HS-27A (cell line): Measurements from ENCODE around the gene F11R.
"Not testable (repeated sequence)": the region's sequence is repeated elsewhere in the genome, so short reads cannot be mapped to it uniquely, and the experiment has no call there.

Experiments used
- DNase-seq: peaks from one replicate; pipeline ENCODE4 v3.0.0-alpha.2; 2012; ENCODE audit warnings: low read depth, missing footprints

F11R gene

DNA sequence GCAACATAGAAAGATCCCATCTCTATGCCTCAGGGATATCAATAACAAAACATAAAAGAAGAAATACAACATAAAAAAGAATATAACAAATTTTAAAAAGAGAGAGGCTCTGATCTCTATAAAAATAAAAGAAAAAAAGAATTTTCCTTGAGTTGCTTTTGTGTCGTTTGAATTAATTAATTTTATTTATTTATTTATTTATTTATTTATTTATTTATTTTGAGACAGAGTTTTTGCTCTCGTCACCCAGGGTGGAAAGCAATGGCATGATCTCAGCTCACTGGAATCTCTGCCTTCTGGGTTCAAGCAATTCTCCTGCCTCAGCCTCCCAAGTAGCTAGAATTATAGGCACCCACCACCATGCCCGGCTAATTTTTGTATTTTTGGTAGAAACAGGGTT, 8.5 kb downstream of the F11R start:
- DNase-seq: no peak

- DNase-seq: no peak
Measured at GRCh38 chr1:161009602-161010211, 11.2 kb downstream of the F11R start.

- DNase-seq: no peak
Measured at GRCh38 chr1:161008869-161009510, 12.0 kb downstream of the F11R start.

DNA sequence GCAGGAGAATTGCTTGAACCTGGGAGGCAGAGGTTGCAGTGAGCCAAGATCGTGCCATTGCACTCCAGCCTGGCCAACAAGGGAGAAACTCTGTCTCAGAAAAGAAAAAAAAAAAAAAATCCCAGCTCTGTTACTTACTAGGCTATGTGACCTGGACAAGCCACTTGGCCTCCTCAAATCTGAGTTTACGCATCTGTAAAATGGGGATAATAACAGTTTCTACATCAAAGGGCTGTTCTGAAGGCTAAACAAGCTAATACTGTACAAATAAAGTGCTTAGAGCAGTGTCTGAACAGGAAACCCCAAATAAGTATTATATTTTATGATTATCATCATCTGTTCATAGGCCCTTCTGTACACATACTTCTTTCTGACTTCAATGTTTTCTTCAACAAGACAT, 13.6 kb downstream of the F11R start:
- DNase-seq: no peak

DNA sequence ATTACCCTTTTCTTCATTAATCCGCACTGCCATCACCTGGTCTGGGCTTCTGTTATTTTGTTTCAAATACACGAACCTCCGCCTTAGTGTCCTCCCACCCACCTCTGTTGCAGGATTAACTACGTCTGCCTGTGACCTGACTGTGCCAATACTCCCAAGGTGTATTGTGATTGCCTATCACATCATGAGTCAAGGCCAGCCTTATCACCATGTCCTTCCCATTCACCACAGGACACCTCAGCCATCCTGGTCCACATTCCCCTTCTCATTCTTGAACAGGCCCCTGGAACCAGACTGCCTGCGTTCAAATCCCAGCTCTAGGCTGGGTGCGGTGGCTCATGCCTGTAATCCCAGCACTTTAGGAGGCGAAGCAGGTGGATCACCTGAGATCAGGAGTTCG, 14.4 kb downstream of the F11R start:
- no peak for DNase-seq

GRCh38 chr1:161001525-161001924, 19.4 kb downstream of the F11R start:
- DNase-seq: no peak

GRCh38 chr1:161000736-161001480, 20.0 kb downstream of the F11R start:
- DNase-seq: no peak

- DNase-seq: no peak
Measured at GRCh38 chr1:160999376-160999775, 21.6 kb downstream of the F11R start.

GRCh38 chr1:160997323-160998038, 23.5 kb downstream of the F11R start:
- DNase-seq: no peak

DNA sequence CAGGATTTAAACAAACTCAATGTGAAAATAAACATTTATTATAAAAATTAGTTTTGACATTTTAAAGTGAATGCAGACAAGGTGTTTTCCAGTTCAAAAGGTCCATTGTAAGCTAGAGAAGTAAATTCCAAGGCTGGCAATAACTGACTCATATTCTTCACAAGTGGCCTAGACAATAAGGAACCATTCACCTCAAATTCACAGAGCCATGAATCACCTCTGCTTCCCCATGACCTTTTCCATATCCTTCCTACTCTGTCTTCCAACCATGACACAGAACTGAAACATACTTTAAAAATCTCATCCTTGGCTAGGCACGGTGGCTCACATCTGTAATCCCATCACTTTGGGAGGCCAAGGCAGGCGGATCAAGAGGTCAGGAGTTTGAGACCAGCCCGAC, 24.8 kb downstream of the F11R start:
- no peak for DNase-seq

- no peak for DNase-seq
Measured at GRCh38 chr1:160993544-160994193, 27.3 kb downstream of the F11R start.

GRCh38 chr1:160992036-160992435, 28.9 kb downstream of the F11R start:
- not testable (repeated sequence) for DNase-seq

GRCh38 chr1:160987359-160988050, 33.4 kb downstream of the F11R start:
- no peak for DNase-seq

DNA sequence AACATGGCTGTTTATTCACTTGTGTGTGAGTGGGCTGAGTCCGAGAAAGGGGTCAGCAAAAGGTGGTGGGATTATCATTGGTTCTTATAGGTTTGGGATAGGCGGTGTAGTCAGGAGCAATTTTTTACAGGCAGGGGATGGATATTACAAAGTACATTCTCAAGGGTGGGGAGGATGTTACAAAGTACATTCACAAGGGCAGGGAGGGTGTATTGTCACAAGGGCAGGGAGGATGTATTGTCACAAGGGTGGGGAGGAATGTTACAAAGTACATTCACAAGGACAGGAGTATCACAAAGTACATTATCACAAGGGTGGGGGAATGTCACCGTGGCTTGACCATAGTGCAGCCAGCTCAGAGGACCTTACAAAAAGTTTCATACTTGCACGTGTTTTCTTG, 35.2 kb downstream of the F11R start:
- no peak for DNase-seq

- DNase-seq: no peak
Measured at GRCh38 chr1:160981584-160982411, 39.2 kb downstream of the F11R start.

DNA sequence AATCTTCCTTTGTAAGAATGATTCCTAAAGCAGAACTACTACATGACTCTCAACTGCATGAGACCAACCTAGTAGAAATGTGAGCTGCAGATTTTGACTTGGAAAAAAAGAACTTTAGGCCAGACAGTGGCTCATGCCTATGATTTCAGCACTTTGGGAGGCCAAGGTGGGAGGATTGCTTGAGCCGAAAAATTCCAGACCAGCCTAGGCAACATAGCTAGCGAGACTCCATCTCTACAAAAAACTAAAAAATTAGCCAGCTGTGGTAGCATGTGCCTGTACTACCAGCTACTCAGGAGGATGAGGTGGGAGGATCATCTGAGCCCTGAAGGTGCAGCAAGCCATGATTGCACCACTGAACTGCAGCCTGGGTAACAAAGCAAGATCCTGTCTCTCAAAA, 41.7 kb downstream of the F11R start:
- DNase-seq: no peak

DNA sequence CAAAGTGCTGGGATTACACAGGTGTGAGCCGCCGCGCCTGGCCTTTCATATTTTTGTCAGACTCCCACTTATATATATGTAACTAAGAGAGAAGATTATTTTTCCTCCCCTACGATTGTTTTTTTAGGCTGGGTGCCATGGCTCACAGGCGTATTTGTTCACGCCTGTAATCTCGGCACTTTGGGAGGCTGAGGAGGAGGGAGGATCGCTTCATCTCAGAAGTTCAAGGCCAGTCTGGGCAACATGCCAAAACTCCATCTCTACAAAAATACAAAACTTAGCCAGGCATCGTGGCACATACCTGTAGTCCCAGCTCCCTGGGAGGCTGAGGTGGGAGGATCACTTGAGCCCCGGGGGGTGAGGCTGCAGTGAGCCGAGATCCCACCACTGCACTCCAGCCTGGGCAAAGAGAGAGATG, 42.4 kb downstream of the F11R start:
- no peak for DNase-seq

DNA sequence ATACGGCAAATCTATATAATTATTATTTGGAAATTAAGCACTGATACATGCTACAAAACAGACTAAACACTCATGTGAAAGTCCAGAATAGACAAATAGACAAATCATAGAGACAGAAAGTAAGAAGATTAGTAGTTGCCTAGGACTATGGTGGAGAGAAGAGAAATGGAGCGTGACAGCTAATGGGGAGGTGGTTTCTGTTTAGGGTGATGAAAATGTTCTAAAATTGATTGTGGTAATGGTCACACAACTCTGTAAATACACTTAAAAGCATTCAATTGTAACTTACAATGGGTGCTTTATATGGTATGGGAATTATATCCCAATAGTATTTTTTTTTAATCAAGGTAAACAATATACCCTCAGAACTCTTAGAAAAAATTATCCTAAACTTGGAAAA, 45.9 kb downstream of the F11R start:
- DNase-seq: no peak

- no peak for DNase-seq
Measured at GRCh38 chr1:160973491-160973890, 47.5 kb downstream of the F11R start.

- DNase-seq: no peak
Measured at GRCh38 chr1:160972939-160973338, 48.0 kb downstream of the F11R start.

- DNase-seq: no peak
Measured at GRCh38 chr1:160971618-160972056, 49.3 kb downstream of the F11R start.
